HepG2 (cell line): ENCODE results near the gene EPHA2. TPM values are rescaled to one million over a fixed set of nuclear protein-coding genes. Genes with fewer than 3 reads are reported as not detected.

Experiments
- AFF4 ChIP-seq: sonication (generic); formaldehyde crosslinking; IDR thresholded peaks from 2 replicates; pipeline ENCODE4 v1.4.0; 2020; ENCODE audit warnings: missing genetic modification reagents
- BCL6 ChIP-seq: IDR thresholded peaks from 2 replicates; pipeline ENCODE4 v1.6.1; 2016; ENCODE audit warnings: missing genetic modification reagents, missing compliant biosample characterization
- CEBPB ChIP-seq: IDR thresholded peaks from 2 replicates; pipeline ENCODE4 v1.6.1; 2011; ENCODE audit warnings: low read depth, low read length, improper control_type of control experiment, borderline replicate concordance
- CREB3 ChIP-seq: sonication (generic); formaldehyde crosslinking; IDR thresholded peaks from 2 replicates; pipeline ENCODE4 v1.5.0; 2020; ENCODE audit warnings: missing genetic modification reagents
- FOXP1 ChIP-seq, 2 experiments: fragments of 450-650 bp in 1 of 2; IDR thresholded peaks; 2 replicates each; pipeline ENCODE4 v1.6.1; 2017 to 2018; ENCODE audit warnings: antibody characterized with exemption in 1 of 2
- JUN ChIP-seq: sonication (generic); formaldehyde crosslinking; IDR thresholded peaks from 2 replicates; pipeline ENCODE4 v1.4.0; 2020; ENCODE audit warnings: mild to moderate bottlenecking, missing genetic modification reagents
- KDM5B ChIP-seq: sonication (generic); formaldehyde crosslinking; IDR thresholded peaks from 2 replicates; pipeline ENCODE4 v1.4.0; 2020; ENCODE audit warnings: missing genetic modification reagents, mild to moderate bottlenecking, borderline replicate concordance
- KLF6 ChIP-seq: IDR thresholded peaks from 2 replicates; pipeline ENCODE4 v1.8.0; 2016; ENCODE audit warnings: missing biosample characterization, missing genetic modification reagents
- KMT2B ChIP-seq: IDR thresholded peaks from 2 replicates; pipeline ENCODE4 v1.6.1; 2016; ENCODE audit warnings: missing genetic modification reagents, missing compliant biosample characterization
- MNT ChIP-seq: fragments of 450-650 bp; IDR thresholded peaks from 2 replicates; pipeline ENCODE4 v1.6.1; 2016
- NR2F1 ChIP-seq, 2 experiments: fragments of 450-650 bp in 1 of 2; formaldehyde crosslinking in 1 of 2; IDR thresholded peaks; 2 replicates each; pipeline versions ENCODE4 v1.5.0 to v1.6.1; 2016 to 2020; ENCODE audit warnings: mild to moderate bottlenecking in 1 of 2, missing compliant biosample characterization in 1 of 2, missing genetic modification reagents in 1 of 2, moderate library complexity in 1 of 2
- SATB2 ChIP-seq: sonication (generic); formaldehyde crosslinking; IDR thresholded peaks from 2 replicates; pipeline ENCODE4 v1.5.0; 2020; ENCODE audit warnings: missing genetic modification reagents
- SMARCE1 ChIP-seq: fragments of 450-650 bp; IDR thresholded peaks from 2 replicates; pipeline ENCODE4 v1.6.1; 2017; ENCODE audit warnings: borderline replicate concordance
- SYNCRIP ChIP-seq: fragments of 200-400 bp; formaldehyde crosslinking; IDR thresholded peaks from 2 replicates; pipeline ENCODE4 v1.6.1; 2018; ENCODE audit warnings: mild to moderate bottlenecking, low read depth, low read length; ENCODE audit not compliant: insufficient read depth
- ZNF280B ChIP-seq: sonication (generic); formaldehyde crosslinking; IDR thresholded peaks from 2 replicates; pipeline ENCODE4 v1.5.0; 2020; ENCODE audit warnings: missing genetic modification reagents, mild to moderate bottlenecking, borderline replicate concordance
- ZNF292 ChIP-seq: sonication (generic); formaldehyde crosslinking; IDR thresholded peaks from 2 replicates; pipeline ENCODE4 v1.8.1; 2022; ENCODE audit warnings: mild to moderate bottlenecking, low read depth, missing genetic modification reagents, borderline replicate concordance
- ZNF362 ChIP-seq: sonication (generic); formaldehyde crosslinking; IDR thresholded peaks from 2 replicates; pipeline ENCODE4 v1.4.0; 2020; ENCODE audit warnings: missing genetic modification reagents, mild to moderate bottlenecking, borderline replicate concordance
- ZNF530 ChIP-seq: sonication (generic); formaldehyde crosslinking; IDR thresholded peaks from 2 replicates; pipeline ENCODE4 v1.5.0; 2020; ENCODE audit warnings: low read depth, mild to moderate bottlenecking, missing genetic modification reagents
- ZNF543 ChIP-seq: sonication (generic); formaldehyde crosslinking; IDR thresholded peaks from 2 replicates; pipeline ENCODE4 v1.4.0; 2020; ENCODE audit warnings: mild to moderate bottlenecking, missing genetic modification reagents
- ZNF724P ChIP-seq: sonication (generic); formaldehyde crosslinking; IDR thresholded peaks from 2 replicates; pipeline ENCODE4 v1.8.0; 2022; ENCODE audit warnings: missing genetic modification reagents, borderline replicate concordance
- polyA plus RNA-seq, 8 experiments: library from polyadenylated mRNA; depleted of rRNA in 3 of 8; stranded (reverse) in 7 of 8; unstranded in 1 of 8; fragments of >200 nt; fragmentation: Illumina TruSeq in 4 of 8; extraction: Trizol in 4 of 8; gene quantifications; 2 replicates each; pipeline versions ENCODE4 v1.2.1 to v1.2.3, GENCODE V29; 2011 to 2016; ENCODE audit warnings: low read depth in 4 of 8, missing spikeins in 1 of 8, mixed read lengths in 1 of 8; ENCODE audit not compliant: insufficient read depth in 1 of 8
- total RNA-seq, 5 experiments: library from RNA; depleted of rRNA; stranded (reverse); fragments of >200 nt; fragmentation: Illumina TruSeq; extraction: Trizol; gene quantifications; 2 replicates each; pipeline ENCODE4 v1.2.3, GENCODE V29; 2016; ENCODE audit warnings: low read depth in 1 of 5

The EPHA2 gene
- total and polyA plus RNA-seq, 2 of the 13 experiments (the other 11 are each of a cell fraction or from before 2014, with no cell fraction given) = 33.6 to 53.6 TPM

GRCh38 chr1:16092097-16092922, 63.6 kb downstream of the EPHA2 start (continued):
- TF ChIP-seq AFF4 (CRISPR knock-in tag) (no peak), CEBPB (no peak), NR2F1 (CRISPR knock-in tag; IDR thresholded peaks at IDR 0.05) (no peak), ZNF543 (CRISPR knock-in tag) (no peak), ZNF280B (CRISPR knock-in tag) (0 out of 2 replicates have a peak, but pooled peaks have one; percentile 46), ZNF292 (CRISPR knock-in tag) (no peak), ZNF530 (CRISPR knock-in tag) (no peak), KMT2B (CRISPR knock-in tag) (no peak), SYNCRIP (no peak), ZNF362 (CRISPR knock-in tag) (0 out of 2 replicates have a peak, but pooled peaks have one; percentile 1), KDM5B (no peak), JUN (CRISPR knock-in tag) (no peak), SATB2 (CRISPR knock-in tag) (no peak), CREB3 (CRISPR knock-in tag) (no peak), BCL6 (no peak), KLF6 (no peak), FOXP1 (IDR thresholded peaks at IDR 0.05) (no peak), FOXP1 (CRISPR knock-in tag; IDR thresholded peaks at IDR 0.05) (no peak), MNT (peak; percentile 67), SMARCE1 (no peak), ZNF724P (no peak)
